ENCODE measurements around the gene RNF114. TPM values are rescaled to one million over a fixed set of nuclear protein-coding genes. Genes with fewer than 3 reads are reported as not detected.
A peak's percentile ranks its signal among the peaks of the same experiment; 100 is the strongest.

The RNF114 gene
- polyA plus RNA-seq, 1 donor (not counting 4 experiments of a cell fraction or from before 2014, with no cell fraction given): 58.4 TPM

DNA sequence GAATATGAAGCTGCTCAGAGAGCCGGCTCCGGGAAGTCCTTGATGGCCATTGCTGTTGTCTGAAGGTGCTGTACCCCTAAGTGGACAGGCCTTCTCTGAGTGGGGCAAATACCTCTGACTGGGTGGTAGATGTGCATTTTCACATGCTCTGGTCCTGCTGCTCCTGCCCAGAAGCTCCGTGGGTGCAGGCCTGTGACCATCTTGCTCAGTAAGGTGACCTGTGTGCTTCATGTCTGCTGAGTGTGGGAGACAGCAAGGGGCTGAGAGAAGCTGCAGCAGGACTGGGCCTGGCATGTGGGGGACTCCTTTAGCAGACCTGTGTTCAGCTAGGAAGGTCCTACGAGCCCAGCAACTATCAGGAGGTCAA lies 25.9 kb upstream of the RNF114 start:
- Histone ChIP-seq H4K20me1 (ENCODE audit: control insufficient read depth, extremely low read depth, insufficient read depth, low read length) (peaks cover 3% of the 10 kb centered on the region), H3K4me2 (ENCODE audit: control insufficient read depth, extremely low read depth, insufficient read depth, low read depth, low read length) (no peak overlapping the region), H3K9me1 (ENCODE audit: control insufficient read depth, extremely low read depth, insufficient read depth, low read length) (peaks cover 2% of the 10 kb centered on the region), H3K27ac (ENCODE audit: control insufficient read depth, insufficient read depth, low read length) (no peak overlapping the region), H3K9ac (ENCODE audit: control insufficient read depth, extremely low read depth, insufficient read depth, low read length) (no peak overlapping the region), H2AFZ (ENCODE audit: control insufficient read depth, low read length) (no peak overlapping the region), H3K79me2 (ENCODE audit: control insufficient read depth, insufficient read depth, low read length) (peaks cover 64% of the 10 kb centered on the region), H3K27me3 (ENCODE audit: control insufficient read depth, extremely low read depth, insufficient read depth, low read length) (no peaks in the 10 kb centered on the region), H3K36me3 (ENCODE audit: control insufficient read depth in 2 of 2, extremely low read depth in 1 of 2, insufficient read depth in 2 of 2, low read length in 2 of 2) (peaks cover 20 to 26% of the 10 kb centered on the region in 2 experiments), H3K9me3 (ENCODE audit: control insufficient read depth, low read depth, low read length) (no peaks in the 10 kb centered on the region), H3K4me1 (ENCODE audit: control insufficient read depth, extremely low read depth, insufficient read depth, low read length) (peaks cover 9% of the 10 kb centered on the region), H3K4me3 (ENCODE audit: control insufficient read depth in 2 of 3, extremely low read depth in 1 of 3, insufficient read depth in 2 of 3, low read depth in 1 of 3, low read length in 3 of 3) (no peak overlapping the region)
- dilution Hi-C loops (cut with MboI; ENCODE audit: extremely low pct_ligation_motif_present, low sequenced_read_pairs): no loop called here
- TF ChIP-seq, protein P1, sequence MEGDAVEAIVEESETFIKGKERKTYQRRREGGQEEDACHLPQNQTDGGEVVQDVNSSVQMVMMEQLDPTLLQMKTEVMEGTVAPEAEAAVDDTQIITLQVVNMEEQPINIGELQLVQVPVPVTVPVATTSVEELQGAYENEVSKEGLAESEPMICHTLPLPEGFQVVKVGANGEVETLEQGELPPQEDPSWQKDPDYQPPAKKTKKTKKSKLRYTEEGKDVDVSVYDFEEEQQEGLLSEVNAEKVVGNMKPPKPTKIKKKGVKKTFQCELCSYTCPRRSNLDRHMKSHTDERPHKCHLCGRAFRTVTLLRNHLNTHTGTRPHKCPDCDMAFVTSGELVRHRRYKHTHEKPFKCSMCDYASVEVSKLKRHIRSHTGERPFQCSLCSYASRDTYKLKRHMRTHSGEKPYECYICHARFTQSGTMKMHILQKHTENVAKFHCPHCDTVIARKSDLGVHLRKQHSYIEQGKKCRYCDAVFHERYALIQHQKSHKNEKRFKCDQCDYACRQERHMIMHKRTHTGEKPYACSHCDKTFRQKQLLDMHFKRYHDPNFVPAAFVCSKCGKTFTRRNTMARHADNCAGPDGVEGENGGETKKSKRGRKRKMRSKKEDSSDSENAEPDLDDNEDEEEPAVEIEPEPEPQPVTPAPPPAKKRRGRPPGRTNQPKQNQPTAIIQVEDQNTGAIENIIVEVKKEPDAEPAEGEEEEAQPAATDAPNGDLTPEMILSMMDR (optimal IDR thresholded peaks at IDR 0.05 in 1 of 3, IDR thresholded peaks at IDR 0.05 in 1 of 3, conservative IDR thresholded peaks at IDR 0.05 in 1 of 3; ENCODE audit: extremely low read depth in 1 of 3, insufficient read depth in 2 of 3, low read length in 3 of 3): no peak
- no peak for TF ChIP-seq EZH2 (IDR thresholded peaks at IDR 0.05; ENCODE audit: low read length)
- no peak for DNase-seq (ENCODE audit: low read depth, low spot score)
- no peak for FAIRE-seq

DNA sequence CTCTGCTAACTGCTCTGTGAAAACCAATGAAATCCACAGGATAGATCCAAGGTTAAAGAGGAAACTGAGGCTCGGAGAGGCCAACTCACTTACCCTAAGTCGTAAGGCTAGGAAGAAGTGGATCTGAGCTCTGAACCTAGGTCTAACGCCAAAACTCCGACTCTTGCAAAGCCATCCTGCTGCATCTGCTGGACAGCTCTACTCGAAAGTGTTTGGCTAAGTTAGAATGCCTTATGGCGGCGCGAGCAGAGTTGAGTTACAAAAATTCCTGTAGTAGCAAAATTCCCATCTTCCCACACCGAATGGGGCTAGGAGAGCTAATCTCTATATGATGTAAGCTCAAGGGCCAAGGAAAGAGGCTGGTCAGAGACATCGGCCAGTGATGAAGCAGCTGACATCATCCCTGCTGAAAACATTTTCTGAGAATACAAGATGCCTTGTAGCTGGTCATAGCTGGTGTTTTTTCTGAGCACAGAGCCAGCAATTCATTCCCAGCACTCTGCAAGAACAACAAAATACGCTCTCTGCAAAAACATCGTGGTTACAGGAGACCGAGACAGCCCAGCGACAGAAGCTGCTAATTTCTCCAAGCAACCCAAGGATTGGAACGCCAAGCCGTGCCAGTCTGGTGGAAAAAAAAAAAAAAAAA lies 22.7 kb upstream of the RNF114 start:
- Histone ChIP-seq H3K27me3 (ENCODE audit: control insufficient read depth, extremely low read depth, insufficient read depth, low read length) (no peaks in the 10 kb centered on the region), H3K27ac (ENCODE audit: control insufficient read depth, insufficient read depth, low read length) (no peak overlapping the region), H3K9me1 (ENCODE audit: control insufficient read depth, extremely low read depth, insufficient read depth, low read length) (peaks cover 2% of the 10 kb centered on the region), H3K9me3 (ENCODE audit: control insufficient read depth, low read depth, low read length) (no peaks in the 10 kb centered on the region), H2AFZ (ENCODE audit: control insufficient read depth, low read length) (no peak overlapping the region), H3K4me2 (ENCODE audit: control insufficient read depth, extremely low read depth, insufficient read depth, low read depth, low read length) (peak overlapping the region; percentile 83), H3K36me3 (ENCODE audit: control insufficient read depth in 2 of 2, extremely low read depth in 1 of 2, insufficient read depth in 2 of 2, low read length in 2 of 2) (peaks cover 5 to 9% of the 10 kb centered on the region in 2 experiments), H3K4me1 (ENCODE audit: control insufficient read depth, extremely low read depth, insufficient read depth, low read length) (peaks cover 21% of the 10 kb centered on the region), H4K20me1 (ENCODE audit: control insufficient read depth, extremely low read depth, insufficient read depth, low read length) (no peaks in the 10 kb centered on the region), H3K79me2 (ENCODE audit: control insufficient read depth, insufficient read depth, low read length) (peaks cover 61% of the 10 kb centered on the region), H3K4me3 (ENCODE audit: control insufficient read depth in 2 of 3, extremely low read depth in 1 of 3, insufficient read depth in 2 of 3, low read depth in 1 of 3, low read length in 3 of 3) (peak overlapping the region in 2 of 3 experiments; percentile 90 to 100), H3K9ac (ENCODE audit: control insufficient read depth, extremely low read depth, insufficient read depth, low read length) (no peak overlapping the region)
- DNase-seq (ENCODE audit: low read depth, low spot score) (no peak), FAIRE-seq (no peak)
- dilution Hi-C loops (cut with MboI; ENCODE audit: extremely low pct_ligation_motif_present, low sequenced_read_pairs): no loop called here
- TF ChIP-seq, protein P1 (optimal IDR thresholded peaks at IDR 0.05 in 1 of 3, IDR thresholded peaks at IDR 0.05 in 1 of 3, conservative IDR thresholded peaks at IDR 0.05 in 1 of 3; ENCODE audit: extremely low read depth in 1 of 3, insufficient read depth in 2 of 3, low read length in 3 of 3): no peak
- no peak for TF ChIP-seq EZH2 (IDR thresholded peaks at IDR 0.05; ENCODE audit: low read length)
